ENCODE results near the gene PPA2. TPM values are rescaled to one million over a fixed set of nuclear protein-coding genes. Genes with fewer than 3 reads are reported as not detected.

The PPA2 gene
- total and polyA plus RNA-seq, 10 of the 15 experiments (the other 5 are each of a cell fraction or from before 2014, with no cell fraction given), result 93.8 to 293 (median 146) TPM

- no peak overlapping the region for H3K27ac ChIP-seq (ENCODE audit: control insufficient read depth, insufficient read depth)
- no TSS peak for BruUV-seq (replicated peaks)
- no peak for TF ChIP-seq ESRRA (IDR thresholded peaks at IDR 0.05; ENCODE audit: low read length)
- TF ChIP-seq ZSCAN29 (IDR thresholded peaks at IDR 0.05), result no peak
- TF ChIP-seq SMARCA5 (IDR thresholded peaks at IDR 0.05), result no peak
- TF ChIP-seq FOXK2 (IDR thresholded peaks at IDR 0.05), result no peak
- TF ChIP-seq BMI1 (IDR thresholded peaks at IDR 0.05; ENCODE audit: borderline replicate concordance), result no peak
- H3K4me2 ChIP-seq (ENCODE audit: control insufficient read depth, insufficient read depth), result no peak overlapping the region
- DNase-seq (ENCODE audit: low read depth, low spot score) (no peak), FAIRE-seq (no peak), ATAC-seq (no peak)
- H3K36me3 ChIP-seq (ENCODE audit: control insufficient read depth in 2 of 2, insufficient read depth in 2 of 2, low read length in 1 of 2), result no peaks in the 10 kb centered on the region
- RAD21 ChIA-PET (ENCODE audit: unreplicated experiment), result no interaction called here
- H3K27me3 ChIP-seq (replicated peaks in 1 of 2; ENCODE audit: control insufficient read depth in 2 of 2, insufficient read depth in 2 of 2, low read length in 1 of 2), result no peaks in the 10 kb centered on the region
- SMC1A ChIA-PET (ENCODE audit: uncharacterized antibody, unreplicated experiment), result interaction anchor here (0.6 to 0.7 kb wide), 2 partner anchors 42 to 83 kb away, joined by 3 to 4 read pairs; no protein-coding TSS in a partner anchor
- H3K9me3 ChIP-seq (replicated peaks; ENCODE audit: control insufficient read depth, insufficient read depth, low read length), result no peaks in the 10 kb centered on the region
- no peak overlapping the region for H2AFZ ChIP-seq (ENCODE audit: control insufficient read depth, low read depth, low read length)
- H4K20me1 ChIP-seq (ENCODE audit: control insufficient read depth, insufficient read depth), result no peaks in the 10 kb centered on the region
- H3K4me3 ChIP-seq, result no peak overlapping the region
- POLR2A ChIA-PET, result no interaction called here
- no peaks in the 10 kb centered on the region for H3K79me2 ChIP-seq (ENCODE audit: control insufficient read depth, insufficient read depth, low read length)
- in situ Hi-C loops (cut with MboI), result no loop called here
- intact Hi-C loops (cut with micrococcal nuclease; ENCODE audit: unreplicated experiment), result no loop called here
- CTCF ChIA-PET, result no interaction called here
- no peak overlapping the region for H3K9ac ChIP-seq (ENCODE audit: control insufficient read depth, insufficient read depth, low read length)
- peaks cover 5% of the 10 kb centered on the region; the same call in 1 of the 2 replicates for H3K4me1 ChIP-seq (ENCODE audit: control insufficient read depth, insufficient read depth, low read length)
- WGBS (ENCODE audit: insufficient coverage, insufficient replicate concordance, low lambda C conversion rate, missing lambda C conversion rate), result 48% methylated on average over 2 of the region's 2 CpGs
Measured at GRCh38 chr4:105346869-105347268, 127.0 kb downstream of the PPA2 start.

DNA sequence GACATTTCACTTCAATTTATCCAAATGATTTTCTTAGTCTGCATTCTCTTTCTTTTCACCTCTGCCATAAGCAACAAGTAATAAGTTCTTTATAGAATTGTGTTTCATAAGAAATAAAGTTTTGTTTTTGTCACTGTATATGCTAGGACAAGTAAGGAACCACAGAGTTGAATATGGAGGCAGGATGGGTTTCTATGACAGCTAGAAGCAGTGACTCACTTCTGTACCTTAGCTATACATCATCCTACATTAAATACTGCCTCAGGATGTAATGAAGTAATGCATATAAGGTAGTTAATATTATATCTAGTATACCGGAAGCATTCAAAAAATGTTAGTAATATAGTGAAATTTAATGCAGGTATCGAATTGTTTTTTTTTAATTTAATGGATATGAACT, 128.0 kb downstream of the PPA2 start:
- no TSS peak for BruUV-seq (replicated peaks)
- WGBS (ENCODE audit: insufficient coverage, insufficient replicate concordance, low lambda C conversion rate, missing lambda C conversion rate), result 96% methylated on average over 2 of the region's 2 CpGs
- in situ Hi-C loops (cut with MboI), result no loop called here
- DNase-seq (ENCODE audit: low read depth, low spot score) (no peak), ATAC-seq (no peak), FAIRE-seq (no peak)
- Histone ChIP-seq H2AFZ (ENCODE audit: control insufficient read depth, low read depth, low read length) (no peak overlapping the region), H3K79me2 (ENCODE audit: control insufficient read depth, insufficient read depth, low read length) (no peaks in the 10 kb centered on the region), H3K4me3 (no peak overlapping the region), H4K20me1 (ENCODE audit: control insufficient read depth, insufficient read depth) (no peaks in the 10 kb centered on the region), H3K27me3 (replicated peaks in 1 of 2; ENCODE audit: control insufficient read depth in 2 of 2, insufficient read depth in 2 of 2, low read length in 1 of 2) (no peaks in the 10 kb centered on the region), H3K4me2 (ENCODE audit: control insufficient read depth, insufficient read depth) (no peak overlapping the region), H3K27ac (ENCODE audit: control insufficient read depth, insufficient read depth) (no peak overlapping the region), H3K9me3 (replicated peaks; ENCODE audit: control insufficient read depth, insufficient read depth, low read length) (no peaks in the 10 kb centered on the region), H3K36me3 (ENCODE audit: control insufficient read depth in 2 of 2, insufficient read depth in 2 of 2, low read length in 1 of 2) (no peaks in the 10 kb centered on the region), H3K9ac (ENCODE audit: control insufficient read depth, insufficient read depth, low read length) (no peak overlapping the region), H3K4me1 (ENCODE audit: control insufficient read depth, insufficient read depth, low read length) (peaks cover 1% of the 10 kb centered on the region; the same call in 1 of the 2 replicates)
- POLR2A ChIA-PET, result no interaction called here
- intact Hi-C loops (cut with micrococcal nuclease; ENCODE audit: unreplicated experiment), result no loop called here
- RAD21 ChIA-PET (ENCODE audit: unreplicated experiment), result no interaction called here
- SMC1A ChIA-PET (ENCODE audit: uncharacterized antibody, unreplicated experiment), result no interaction called here
- CTCF ChIA-PET, result no interaction called here
- TF ChIP-seq HDGF (IDR thresholded peaks at IDR 0.05), result no peak
- no peak for TF ChIP-seq RCOR1 (conservative IDR thresholded peaks at IDR 0.05; ENCODE audit: low read depth, low read length)
- no peak for TF ChIP-seq PML (IDR thresholded peaks at IDR 0.05; ENCODE audit: low read length)
- TF ChIP-seq, protein P1, sequence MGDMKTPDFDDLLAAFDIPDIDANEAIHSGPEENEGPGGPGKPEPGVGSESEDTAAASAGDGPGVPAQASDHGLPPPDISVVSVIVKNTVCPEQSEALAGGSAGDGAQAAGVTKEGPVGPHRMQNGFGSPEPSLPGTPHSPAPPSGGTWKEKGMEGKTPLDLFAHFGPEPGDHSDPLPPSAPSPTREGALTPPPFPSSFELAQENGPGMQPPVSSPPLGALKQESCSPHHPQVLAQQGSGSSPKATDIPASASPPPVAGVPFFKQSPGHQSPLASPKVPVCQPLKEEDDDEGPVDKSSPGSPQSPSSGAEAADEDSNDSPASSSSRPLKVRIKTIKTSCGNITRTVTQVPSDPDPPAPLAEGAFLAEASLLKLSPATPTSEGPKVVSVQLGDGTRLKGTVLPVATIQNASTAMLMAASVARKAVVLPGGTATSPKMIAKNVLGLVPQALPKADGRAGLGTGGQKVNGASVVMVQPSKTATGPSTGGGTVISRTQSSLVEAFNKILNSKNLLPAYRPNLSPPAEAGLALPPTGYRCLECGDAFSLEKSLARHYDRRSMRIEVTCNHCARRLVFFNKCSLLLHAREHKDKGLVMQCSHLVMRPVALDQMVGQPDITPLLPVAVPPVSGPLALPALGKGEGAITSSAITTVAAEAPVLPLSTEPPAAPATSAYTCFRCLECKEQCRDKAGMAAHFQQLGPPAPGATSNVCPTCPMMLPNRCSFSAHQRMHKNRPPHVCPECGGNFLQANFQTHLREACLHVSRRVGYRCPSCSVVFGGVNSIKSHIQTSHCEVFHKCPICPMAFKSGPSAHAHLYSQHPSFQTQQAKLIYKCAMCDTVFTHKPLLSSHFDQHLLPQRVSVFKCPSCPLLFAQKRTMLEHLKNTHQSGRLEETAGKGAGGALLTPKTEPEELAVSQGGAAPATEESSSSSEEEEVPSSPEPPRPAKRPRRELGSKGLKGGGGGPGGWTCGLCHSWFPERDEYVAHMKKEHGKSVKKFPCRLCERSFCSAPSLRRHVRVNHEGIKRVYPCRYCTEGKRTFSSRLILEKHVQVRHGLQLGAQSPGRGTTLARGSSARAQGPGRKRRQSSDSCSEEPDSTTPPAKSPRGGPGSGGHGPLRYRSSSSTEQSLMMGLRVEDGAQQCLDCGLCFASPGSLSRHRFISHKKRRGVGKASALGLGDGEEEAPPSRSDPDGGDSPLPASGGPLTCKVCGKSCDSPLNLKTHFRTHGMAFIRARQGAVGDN (IDR thresholded peaks at IDR 0.05), result no peak
- no peak for TF ChIP-seq NFIC (IDR thresholded peaks at IDR 0.05; ENCODE audit: low read depth, low read length)
- TF ChIP-seq IRF4 (IDR thresholded peaks at IDR 0.05; ENCODE audit: low read depth, low read length), result no peak
- no peak for TF ChIP-seq ETV6 (conservative IDR thresholded peaks at IDR 0.05 in 1 of 2, IDR thresholded peaks at IDR 0.05 in 1 of 2; ENCODE audit: borderline replicate concordance in 1 of 2, low read depth in 1 of 2)
- TF ChIP-seq CBX3 (IDR thresholded peaks at IDR 0.05; ENCODE audit: borderline replicate concordance, low read depth), result no peak
- no peak for TF ChIP-seq ZNF24 (IDR thresholded peaks at IDR 0.05)

Measured in GM12878 (cell line).